Measurements from ENCODE around the gene BDH1.

BDH1 gene

DNA sequence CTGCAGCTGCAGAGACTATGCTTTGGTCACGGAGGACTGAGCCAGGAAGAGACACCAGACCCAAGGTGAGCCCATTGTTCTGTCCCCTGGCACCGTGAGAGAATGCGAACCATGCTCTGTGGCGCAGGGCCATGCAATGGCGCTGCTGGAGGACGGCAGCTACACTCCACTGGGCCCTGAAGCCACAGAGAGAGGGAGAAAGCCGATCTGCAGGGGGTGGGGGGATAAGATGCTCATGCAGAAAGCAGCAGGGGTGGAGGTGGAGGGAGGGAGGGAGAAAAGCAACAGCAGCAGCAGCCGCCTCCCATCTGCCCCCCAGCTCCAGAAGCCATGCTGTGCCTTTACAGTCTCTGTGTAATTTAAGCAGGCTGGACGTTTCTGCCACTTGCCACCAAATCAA is 5.3 kb downstream of the BDH1 start:
- Histone ChIP-seq H3K9me3 (ENCODE audit: insufficient read depth, low read depth, low read length) (no peaks in the 10 kb centered on the region), H3K4me2 (ENCODE audit: low read depth, low read length, poor library complexity, severe bottlenecking) (no peak overlapping the region), H3K79me2 (ENCODE audit: insufficient read depth, low read length) (peaks cover 54% of the 10 kb centered on the region), H4K20me1 (ENCODE audit: insufficient read depth, low read length, poor library complexity, severe bottlenecking) (no peaks in the 10 kb centered on the region), H3K9me2 (replicated peaks; ENCODE audit: low read depth, low read length) (no peaks in the 10 kb centered on the region), H3F3A (ENCODE audit: low read depth) (peaks cover 3% of the 10 kb centered on the region; the same call in 1 of the 2 replicates), H3K4me3 (ENCODE audit: low read length, poor library complexity, severe bottlenecking) (no peak overlapping the region), H3K36me3 (ENCODE audit: insufficient read depth, low read length) (peaks cover 2% of the 10 kb centered on the region; the same call in 1 of the 2 replicates), H3K4me1 (ENCODE audit: insufficient read depth, low read length, poor library complexity, severe bottlenecking) (peaks cover 11% of the 10 kb centered on the region), H3K9ac (ENCODE audit: low read depth, low read length, poor library complexity, severe bottlenecking) (no peak overlapping the region), H2AFZ (ENCODE audit: low read length) (no peak overlapping the region), H3K27me3 (ENCODE audit: insufficient read depth, low read length, poor library complexity, severe bottlenecking) (no peaks in the 10 kb centered on the region)
- no peak for TF ChIP-seq EZH2phosphoT487 (IDR thresholded peaks at IDR 0.05; ENCODE audit: borderline replicate concordance)
- TF ChIP-seq, protein P1, sequence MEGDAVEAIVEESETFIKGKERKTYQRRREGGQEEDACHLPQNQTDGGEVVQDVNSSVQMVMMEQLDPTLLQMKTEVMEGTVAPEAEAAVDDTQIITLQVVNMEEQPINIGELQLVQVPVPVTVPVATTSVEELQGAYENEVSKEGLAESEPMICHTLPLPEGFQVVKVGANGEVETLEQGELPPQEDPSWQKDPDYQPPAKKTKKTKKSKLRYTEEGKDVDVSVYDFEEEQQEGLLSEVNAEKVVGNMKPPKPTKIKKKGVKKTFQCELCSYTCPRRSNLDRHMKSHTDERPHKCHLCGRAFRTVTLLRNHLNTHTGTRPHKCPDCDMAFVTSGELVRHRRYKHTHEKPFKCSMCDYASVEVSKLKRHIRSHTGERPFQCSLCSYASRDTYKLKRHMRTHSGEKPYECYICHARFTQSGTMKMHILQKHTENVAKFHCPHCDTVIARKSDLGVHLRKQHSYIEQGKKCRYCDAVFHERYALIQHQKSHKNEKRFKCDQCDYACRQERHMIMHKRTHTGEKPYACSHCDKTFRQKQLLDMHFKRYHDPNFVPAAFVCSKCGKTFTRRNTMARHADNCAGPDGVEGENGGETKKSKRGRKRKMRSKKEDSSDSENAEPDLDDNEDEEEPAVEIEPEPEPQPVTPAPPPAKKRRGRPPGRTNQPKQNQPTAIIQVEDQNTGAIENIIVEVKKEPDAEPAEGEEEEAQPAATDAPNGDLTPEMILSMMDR (conservative IDR thresholded peaks at IDR 0.05; ENCODE audit: low read length): no peak

DNA sequence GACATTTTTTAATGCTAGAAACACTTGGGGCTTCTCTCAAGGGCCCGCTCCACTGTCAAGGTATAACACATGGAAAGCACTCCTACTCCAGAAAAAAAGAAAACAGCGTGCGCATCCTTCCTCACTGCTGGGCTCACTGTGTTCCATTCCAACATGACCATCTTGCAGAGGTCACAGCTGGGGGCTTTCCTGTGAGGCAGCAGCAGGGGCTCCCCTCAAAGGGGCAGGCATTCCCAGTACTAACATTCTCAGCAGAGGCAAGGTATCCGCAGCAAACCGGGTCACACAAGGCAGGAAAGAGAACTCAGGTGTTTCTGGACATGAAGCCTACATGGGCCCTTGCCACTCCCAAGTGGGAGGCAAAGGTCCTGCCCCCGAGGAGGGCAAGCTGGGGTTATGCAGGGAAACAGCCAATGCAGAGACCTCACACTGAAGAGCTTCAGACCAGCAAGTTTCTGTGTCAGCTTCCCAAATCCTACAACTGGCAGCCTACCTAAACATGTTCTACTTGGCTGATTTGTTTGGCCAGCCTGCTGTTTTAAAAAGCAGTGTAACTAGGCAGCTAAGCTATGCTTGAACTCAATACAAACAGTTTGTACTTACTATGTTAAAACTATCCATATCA is 6.4 kb downstream of the BDH1 start:
- no peaks in the 10 kb centered on the region for H3K27me3 ChIP-seq (ENCODE audit: insufficient read depth, low read length, poor library complexity, severe bottlenecking)
- H2AFZ ChIP-seq (ENCODE audit: low read length): no peak overlapping the region
- no peak overlapping the region for H3K4me3 ChIP-seq (ENCODE audit: low read length, poor library complexity, severe bottlenecking)
- H4K20me1 ChIP-seq (ENCODE audit: insufficient read depth, low read length, poor library complexity, severe bottlenecking): no peaks in the 10 kb centered on the region
- H3K9me3 ChIP-seq (ENCODE audit: insufficient read depth, low read depth, low read length): no peaks in the 10 kb centered on the region
- TF ChIP-seq, protein P1 (conservative IDR thresholded peaks at IDR 0.05; ENCODE audit: low read length): no peak
- peaks cover 53% of the 10 kb centered on the region for H3K79me2 ChIP-seq (ENCODE audit: insufficient read depth, low read length)
- H3K36me3 ChIP-seq (ENCODE audit: insufficient read depth, low read length): peaks cover 11% of the 10 kb centered on the region; the same call in 1 of the 2 replicates
- no peak overlapping the region for H3K4me2 ChIP-seq (ENCODE audit: low read depth, low read length, poor library complexity, severe bottlenecking)
- peaks cover 10% of the 10 kb centered on the region for H3K4me1 ChIP-seq (ENCODE audit: insufficient read depth, low read length, poor library complexity, severe bottlenecking)
- H3K9ac ChIP-seq (ENCODE audit: low read depth, low read length, poor library complexity, severe bottlenecking): no peak overlapping the region
- no peaks in the 10 kb centered on the region for H3K9me2 ChIP-seq (replicated peaks; ENCODE audit: low read depth, low read length)
- no peaks in the 10 kb centered on the region for H3F3A ChIP-seq (ENCODE audit: low read depth)

DNA sequence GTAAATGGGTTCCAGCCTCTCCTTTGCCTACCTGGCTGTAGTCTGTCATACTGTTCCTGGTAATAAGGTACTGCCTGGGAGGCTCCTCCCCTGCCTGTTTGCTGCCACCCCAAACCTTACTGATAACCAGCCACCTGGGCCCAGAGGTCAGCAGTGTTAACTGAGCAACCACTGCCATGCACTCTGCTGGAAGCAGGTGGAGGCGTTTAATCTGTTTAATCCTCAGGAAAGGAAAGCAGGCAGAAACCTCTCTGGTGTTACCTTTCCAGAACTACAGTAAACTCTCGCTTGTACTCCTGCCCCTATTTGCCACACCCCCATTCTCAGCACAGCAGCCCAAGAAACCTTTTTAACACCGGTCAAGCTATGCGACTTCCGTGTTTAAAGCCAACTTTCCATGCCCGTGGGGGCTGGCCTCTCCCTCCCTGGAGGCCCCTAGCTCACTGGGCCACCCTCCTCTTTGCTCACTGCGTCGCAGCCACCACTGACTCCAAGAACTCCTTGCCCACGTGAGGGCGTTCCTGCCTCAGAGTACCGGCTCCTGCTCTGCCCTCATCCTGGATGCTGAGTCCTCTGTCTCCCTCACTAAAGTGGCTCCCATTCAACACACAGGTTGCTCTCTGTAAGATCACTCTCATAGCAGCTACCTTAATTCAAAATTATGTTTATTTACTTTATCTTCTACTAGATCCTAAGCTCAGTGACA is 8.3 kb downstream of the BDH1 start:
- Histone ChIP-seq H3K4me2 (ENCODE audit: low read depth, low read length, poor library complexity, severe bottlenecking) (no peak overlapping the region), H3K9me3 (ENCODE audit: insufficient read depth, low read depth, low read length) (no peaks in the 10 kb centered on the region), H3K4me3 (ENCODE audit: low read length, poor library complexity, severe bottlenecking) (no peak overlapping the region), H3K9me2 (replicated peaks; ENCODE audit: low read depth, low read length) (no peaks in the 10 kb centered on the region), H3K27me3 (ENCODE audit: insufficient read depth, low read length, poor library complexity, severe bottlenecking) (no peaks in the 10 kb centered on the region), H3K9ac (ENCODE audit: low read depth, low read length, poor library complexity, severe bottlenecking) (no peak overlapping the region), H4K20me1 (ENCODE audit: insufficient read depth, low read length, poor library complexity, severe bottlenecking) (no peaks in the 10 kb centered on the region), H2AFZ (ENCODE audit: low read length) (no peak overlapping the region), H3K36me3 (ENCODE audit: insufficient read depth, low read length) (peaks cover 25% of the 10 kb centered on the region; the same call in 1 of the 2 replicates), H3K79me2 (ENCODE audit: insufficient read depth, low read length) (peaks cover 36% of the 10 kb centered on the region; the same call in 1 of the 2 replicates), H3K4me1 (ENCODE audit: insufficient read depth, low read length, poor library complexity, severe bottlenecking) (no peaks in the 10 kb centered on the region), H3F3A (ENCODE audit: low read depth) (no peaks in the 10 kb centered on the region)
- TF ChIP-seq, protein P1 (conservative IDR thresholded peaks at IDR 0.05; ENCODE audit: low read length): no peak
- TF ChIP-seq EZH2phosphoT487 (IDR thresholded peaks at IDR 0.05; ENCODE audit: borderline replicate concordance): no peak
